GM19328 (cell line): ENCODE measurements around the gene DACT2.
"Not testable (repeated sequence)": the region's sequence is repeated elsewhere in the genome, so short reads cannot be mapped to it uniquely, and the experiment has no call there.

Experiments used
- ATAC-seq: cut with Tn5 transposase; IDR thresholded peaks from one replicate; pipeline ENCODE4 v1.9.1; 2021; ENCODE audit warnings: mild to moderate bottlenecking, moderate library complexity; ENCODE audit not compliant: unreplicated experiment

Gene DACT2

GRCh38 chr6:168305096-168305749 lies 14.4 kb downstream of the DACT2 start:
- no peak for ATAC-seq

GRCh38 chr6:168304752-168305015 lies 14.9 kb downstream of the DACT2 start:
- no peak for ATAC-seq

DNA sequence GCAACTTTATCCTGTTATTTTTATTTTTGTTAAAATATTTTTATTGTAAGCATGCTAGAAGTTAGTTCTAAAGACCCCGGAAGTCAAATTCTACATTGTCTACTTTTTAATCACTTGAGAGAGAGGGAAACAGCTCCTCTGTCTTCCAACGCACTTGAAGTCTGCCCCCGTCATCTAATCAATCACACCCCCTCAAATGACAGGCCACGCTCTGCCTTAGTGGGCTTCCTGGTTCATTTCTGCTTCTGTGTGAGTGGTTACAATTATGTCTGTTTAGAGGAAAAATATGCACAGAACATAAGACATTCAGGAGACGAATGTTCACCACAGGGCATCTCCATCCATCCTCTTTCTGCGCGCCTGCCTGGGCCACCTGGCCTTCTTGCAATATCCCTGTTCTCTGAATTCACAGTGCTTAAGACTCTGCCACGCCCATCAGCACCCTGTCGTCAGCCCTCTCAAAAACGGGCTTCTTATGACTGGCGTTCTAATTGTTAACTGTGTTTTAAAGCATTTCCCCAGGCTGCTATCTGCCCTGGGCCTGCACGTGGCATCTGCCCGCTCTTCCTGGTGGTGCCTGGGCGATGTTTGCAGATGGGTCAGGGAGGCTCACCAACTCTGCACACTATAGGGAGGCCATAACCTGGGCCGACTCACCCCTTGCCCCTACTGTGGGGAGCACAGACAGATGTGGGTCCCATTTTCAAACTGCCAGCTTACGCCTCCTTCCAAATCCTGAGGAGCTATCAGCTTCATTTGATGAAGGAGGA lies 15.4 kb downstream of the DACT2 start:
- ATAC-seq: no peak

GRCh38 chr6:168302534-168302933 lies 17.0 kb downstream of the DACT2 start:
- no peak for ATAC-seq

- no peak for ATAC-seq
Measured at GRCh38 chr6:168301648-168302398, 17.8 kb downstream of the DACT2 start.

- ATAC-seq: no peak
Measured at GRCh38 chr6:168300975-168301647, 18.5 kb downstream of the DACT2 start.

DNA sequence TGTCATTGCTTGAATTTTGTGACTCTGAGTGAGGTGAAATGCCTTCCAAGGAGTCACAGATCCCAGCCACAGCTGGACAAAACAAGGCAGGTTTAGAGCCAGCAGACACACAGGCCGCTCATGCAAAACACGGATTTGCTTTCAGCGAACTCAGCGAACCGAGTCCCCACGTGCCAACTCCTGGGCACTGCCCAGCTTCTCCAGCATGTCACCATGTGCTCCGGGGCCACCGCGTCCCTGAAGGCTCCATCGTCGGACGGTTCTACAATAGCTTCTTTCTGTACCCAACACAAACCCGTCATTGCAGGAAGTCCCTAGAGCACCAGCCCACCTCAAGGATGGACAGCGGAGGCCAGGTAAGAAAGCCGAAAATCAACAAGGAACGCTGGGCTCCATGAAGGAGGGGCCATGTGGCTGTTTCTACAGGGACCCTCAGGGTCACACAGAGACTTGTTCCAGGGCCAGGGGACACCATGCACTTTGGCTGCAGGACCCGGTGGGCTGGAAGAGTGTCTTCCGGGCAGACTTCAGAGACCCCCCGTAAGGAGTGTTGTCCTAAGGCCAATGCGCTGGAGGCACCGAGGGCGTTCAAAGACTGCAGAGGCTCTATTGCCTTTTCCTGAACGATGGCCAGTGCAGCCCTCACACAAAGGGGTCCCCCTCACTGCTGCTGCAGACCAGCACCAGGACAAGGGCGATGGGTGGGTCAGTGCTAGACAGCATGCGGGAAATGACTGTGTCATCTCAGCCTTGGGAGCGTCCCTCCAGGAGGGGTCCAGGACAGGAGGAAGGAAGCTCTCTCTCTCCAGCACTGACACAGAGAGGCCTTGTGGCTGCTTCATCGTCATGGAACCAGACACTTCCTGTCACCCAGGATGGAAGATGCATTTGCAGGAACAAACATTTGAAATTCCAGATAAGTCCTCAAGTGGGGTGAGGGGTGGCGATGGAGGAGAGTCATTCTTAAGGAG lies 19.8 kb downstream of the DACT2 start:
- no peak for ATAC-seq

- ATAC-seq: no peak
Measured at GRCh38 chr6:168297643-168298042, 21.9 kb downstream of the DACT2 start.

DNA sequence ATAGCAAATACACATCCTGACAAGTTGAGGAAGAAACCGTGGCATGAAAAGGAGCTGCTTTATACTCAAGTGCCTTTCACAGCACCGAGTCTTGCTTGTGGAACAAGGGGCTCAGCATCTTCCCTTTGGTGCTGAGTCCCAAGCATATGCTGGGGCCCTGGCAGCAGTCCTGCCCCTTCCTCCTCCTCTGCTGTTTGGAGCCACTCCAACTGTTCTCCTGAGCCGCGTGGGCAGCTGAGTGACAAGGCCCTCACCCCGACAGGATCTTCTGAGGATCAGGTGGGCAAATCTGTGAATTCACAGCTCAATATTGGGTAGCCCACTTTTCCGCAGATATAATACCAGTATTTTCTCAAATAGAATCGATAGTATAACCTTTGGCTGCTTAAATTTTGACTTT lies 24.7 kb downstream of the DACT2 start:
- no peak for ATAC-seq

DNA sequence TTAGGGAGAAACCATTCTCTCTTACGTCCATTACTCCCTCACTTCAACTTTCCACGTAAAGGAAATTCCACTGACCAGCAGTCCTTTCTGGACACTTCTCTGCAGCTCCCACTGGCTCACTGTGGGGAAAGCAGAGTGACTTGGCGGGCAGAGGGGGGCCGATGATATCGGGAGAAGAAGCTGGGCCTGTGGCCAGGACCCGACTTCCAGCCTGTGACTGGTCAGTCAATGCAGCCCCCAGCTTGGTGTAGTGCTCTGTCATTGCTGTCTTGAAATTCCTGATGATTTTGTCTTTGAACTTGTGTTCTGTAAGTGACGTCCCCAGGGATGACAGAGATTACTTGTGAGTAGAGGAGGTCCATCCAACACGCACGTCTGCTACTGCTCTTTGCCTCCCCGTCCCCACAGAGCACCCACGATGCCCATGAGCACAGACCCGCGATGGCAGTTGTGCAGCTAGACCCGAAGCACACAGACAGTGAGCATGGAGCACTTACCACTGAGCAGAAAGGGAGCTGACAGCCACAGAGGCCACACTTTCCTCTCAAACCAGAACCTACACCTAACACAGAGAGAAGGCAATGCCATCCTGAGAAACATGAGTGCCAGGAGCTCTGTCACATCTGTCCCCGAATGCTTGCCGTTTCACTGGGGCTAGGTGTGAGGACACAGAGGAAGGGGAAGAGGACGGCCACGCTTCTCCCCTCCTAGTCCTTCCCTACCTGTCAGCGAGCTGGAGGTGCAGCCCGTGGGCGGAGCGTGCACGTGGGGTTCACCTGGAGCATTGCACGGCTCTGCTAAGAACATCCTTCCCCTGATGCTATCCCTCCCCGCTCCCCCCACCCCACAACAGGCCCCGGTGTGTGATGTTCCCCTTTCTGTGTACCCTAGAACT lies 25.7 kb downstream of the DACT2 start:
- no peak for ATAC-seq

DNA sequence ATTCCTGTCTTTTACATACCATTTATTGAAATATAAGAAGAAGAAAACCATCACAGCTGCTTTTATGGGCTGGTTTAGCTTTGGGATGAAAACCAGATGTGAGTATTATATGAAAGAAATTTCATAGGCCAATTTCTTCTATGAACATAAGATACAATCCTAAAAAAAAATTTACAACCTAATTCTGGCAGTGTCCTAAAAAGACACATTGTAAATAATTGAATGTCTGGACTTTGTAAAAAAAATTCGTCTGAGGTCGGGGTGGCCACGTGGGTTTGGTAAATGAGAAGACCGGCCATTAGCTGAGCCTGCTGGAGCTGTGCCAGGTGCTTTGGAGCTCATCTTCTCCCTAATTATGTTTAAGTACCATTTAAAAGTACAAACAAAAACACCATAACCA lies 26.8 kb downstream of the DACT2 start:
- ATAC-seq: no peak

DNA sequence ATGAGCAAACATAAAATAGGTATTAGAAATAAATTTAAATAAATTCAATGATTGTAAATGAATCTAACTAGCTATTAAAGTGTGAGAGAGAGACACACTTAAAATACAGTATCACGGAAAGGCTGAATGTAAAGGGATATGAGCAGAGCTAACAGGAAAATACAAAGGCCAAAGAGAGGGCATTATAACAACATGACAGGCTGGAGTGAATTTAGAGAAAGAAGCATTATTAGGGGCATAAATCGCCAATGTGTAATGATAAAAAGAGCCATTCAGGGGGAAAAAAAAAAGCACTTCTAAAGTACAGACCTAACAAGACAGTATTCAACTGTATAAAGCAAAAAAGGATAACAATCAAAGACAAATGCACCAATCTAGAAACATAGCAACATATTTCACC lies 28.1 kb downstream of the DACT2 start:
- no peak for ATAC-seq

GRCh38 chr6:168290095-168290494 lies 29.5 kb downstream of the DACT2 start:
- no peak for ATAC-seq

DNA sequence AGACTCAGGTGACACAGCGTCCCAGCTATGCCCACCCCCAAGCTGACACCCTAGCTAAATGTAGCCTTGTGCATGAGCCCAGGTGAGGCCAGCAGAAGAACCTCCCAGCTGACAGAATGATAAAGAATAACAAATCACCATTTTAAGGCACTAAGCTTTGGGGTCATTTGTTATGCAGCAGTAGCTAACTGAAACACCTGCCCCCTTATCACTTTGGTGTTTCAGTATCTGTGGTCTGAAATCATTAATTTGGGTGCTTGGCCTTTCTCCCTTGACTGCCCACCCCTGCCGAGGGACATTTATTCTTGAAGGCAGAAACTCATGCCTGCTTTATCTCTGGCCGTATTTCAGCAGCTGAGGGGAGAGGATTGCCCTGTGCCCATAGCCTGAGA lies 30.0 kb downstream of the DACT2 start:
- ATAC-seq: no peak

- ATAC-seq: no peak
Measured at GRCh38 chr6:168288781-168289570, 30.6 kb downstream of the DACT2 start.

DNA sequence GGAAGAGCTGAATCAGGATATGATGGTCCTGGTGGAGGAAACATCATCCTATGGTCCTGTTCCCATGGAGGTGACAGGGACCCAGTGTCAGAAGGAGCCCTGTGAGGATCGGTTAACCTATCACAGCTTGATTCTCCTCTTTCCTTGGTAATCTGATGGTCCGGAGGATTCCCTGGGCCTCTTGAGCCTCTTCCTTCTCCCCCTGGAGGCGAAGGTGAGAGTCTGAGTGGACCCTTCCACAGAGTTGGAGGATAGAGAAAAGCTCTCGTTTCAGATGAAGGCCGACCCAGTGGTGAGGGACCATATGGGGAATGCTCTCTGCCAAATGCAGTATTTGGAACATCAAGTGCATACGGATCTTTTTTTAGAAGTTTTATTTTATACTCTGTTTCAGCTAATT lies 32.1 kb downstream of the DACT2 start:
- ATAC-seq: not testable (repeated sequence)

GRCh38 chr6:168286771-168287446 lies 32.7 kb downstream of the DACT2 start:
- not testable (repeated sequence) for ATAC-seq

DNA sequence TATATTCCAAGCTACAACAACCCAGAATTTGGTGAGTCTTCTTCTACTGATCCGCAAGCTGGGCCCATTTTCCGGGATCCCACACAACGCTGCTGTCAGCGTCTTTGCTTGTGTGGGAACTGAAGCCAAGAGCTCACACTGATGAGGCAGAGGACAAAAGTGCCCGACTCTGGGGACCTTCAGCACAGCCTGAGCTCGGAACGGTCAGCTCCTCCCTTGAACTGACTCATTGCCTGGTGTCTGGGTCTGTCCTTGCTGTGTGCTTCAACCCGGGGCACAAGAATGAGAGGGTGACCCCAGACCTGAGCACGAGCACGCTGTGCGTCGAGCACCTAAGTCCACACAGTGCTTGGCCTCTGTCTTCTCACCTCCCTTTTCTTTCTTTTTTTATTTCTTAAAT lies 33.5 kb downstream of the DACT2 start:
- ATAC-seq: no peak
